ENCODE measurements around the gene INO80D.

DNA sequence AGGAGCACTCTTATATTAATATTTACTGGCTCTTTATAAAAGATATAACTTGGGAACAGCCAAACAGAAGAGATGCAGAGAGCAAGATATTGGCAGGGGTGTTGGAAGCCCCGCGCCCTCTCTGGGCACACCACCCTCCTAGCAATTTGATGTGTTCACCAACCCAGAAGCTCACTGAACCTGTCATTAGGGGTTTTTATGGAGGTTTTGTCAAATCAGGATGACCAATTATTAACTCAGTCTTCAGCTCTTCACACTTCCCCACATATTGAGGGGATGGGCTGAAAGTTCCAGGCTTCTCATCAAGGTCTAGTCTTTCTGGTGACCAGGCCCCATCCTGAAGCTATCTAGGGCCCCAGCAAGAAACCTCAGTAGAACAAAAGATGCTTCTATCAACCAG lies 10.9 kb upstream of the INO80D start:
- TF ChIP-seq POLR2A (IDR thresholded peaks at IDR 0.05): no peak
- TF ChIP-seq, protein P1, sequence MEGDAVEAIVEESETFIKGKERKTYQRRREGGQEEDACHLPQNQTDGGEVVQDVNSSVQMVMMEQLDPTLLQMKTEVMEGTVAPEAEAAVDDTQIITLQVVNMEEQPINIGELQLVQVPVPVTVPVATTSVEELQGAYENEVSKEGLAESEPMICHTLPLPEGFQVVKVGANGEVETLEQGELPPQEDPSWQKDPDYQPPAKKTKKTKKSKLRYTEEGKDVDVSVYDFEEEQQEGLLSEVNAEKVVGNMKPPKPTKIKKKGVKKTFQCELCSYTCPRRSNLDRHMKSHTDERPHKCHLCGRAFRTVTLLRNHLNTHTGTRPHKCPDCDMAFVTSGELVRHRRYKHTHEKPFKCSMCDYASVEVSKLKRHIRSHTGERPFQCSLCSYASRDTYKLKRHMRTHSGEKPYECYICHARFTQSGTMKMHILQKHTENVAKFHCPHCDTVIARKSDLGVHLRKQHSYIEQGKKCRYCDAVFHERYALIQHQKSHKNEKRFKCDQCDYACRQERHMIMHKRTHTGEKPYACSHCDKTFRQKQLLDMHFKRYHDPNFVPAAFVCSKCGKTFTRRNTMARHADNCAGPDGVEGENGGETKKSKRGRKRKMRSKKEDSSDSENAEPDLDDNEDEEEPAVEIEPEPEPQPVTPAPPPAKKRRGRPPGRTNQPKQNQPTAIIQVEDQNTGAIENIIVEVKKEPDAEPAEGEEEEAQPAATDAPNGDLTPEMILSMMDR (IDR thresholded peaks at IDR 0.05): no peak
